Stimulated activated CD4-positive, alpha-beta T cell treated with anti-CD3 and anti-CD28 coated beads, Interleukin-4, amount 100 ng/mL, for 1 hour (primary cell): Measurements from ENCODE around the gene FARP2.

Source experiments
- DNase-seq: peaks from one replicate; pipeline ENCODE4 v3.0.0-alpha.2; 2020

FARP2 gene

GRCh38 chr2:241535871-241536655 is 180.0 kb downstream of the FARP2 start:
- no peak for DNase-seq

- DNase-seq, result no peak
Measured at GRCh38 chr2:241538838-241539615, 182.9 kb downstream of the FARP2 start.

GRCh38 chr2:241539616-241540374 is 183.7 kb downstream of the FARP2 start:
- DNase-seq, result no peak

- DNase-seq, result no peak
Measured at GRCh38 chr2:241540401-241540770, 184.3 kb downstream of the FARP2 start.

- DNase-seq, result peak; percentile 62
Measured at GRCh38 chr2:241540771-241541561, 184.9 kb downstream of the FARP2 start.

- no peak for DNase-seq
Measured at GRCh38 chr2:241541564-241542277, 185.6 kb downstream of the FARP2 start.

- DNase-seq, result no peak
Measured at GRCh38 chr2:241542278-241542605, 186.2 kb downstream of the FARP2 start.
